MM.1S (cell line): ENCODE data around the gene SLC5A8.

Source experiments
- CTCF ChIP-seq: fragments of 300-600 bp; sonication (generic); IDR thresholded peaks from 2 replicates; pipeline ENCODE4 v1.5.1; 2016; ENCODE audit warnings: antibody characterized with exemption, low read length, mixed read lengths
- EZH2 ChIP-seq: fragments of 300-600 bp; sonication (generic); optimal IDR thresholded peaks from 2 replicates; pipeline ENCODE3; 2017; ENCODE audit warnings: low read depth, mild to moderate bottlenecking, antibody characterized with exemption, low read length, mixed read lengths

- no peak for TF ChIP-seq CTCF
- TF ChIP-seq EZH2, result no peak
These were observed 6.8 kb upstream of the SLC5A8 start for GRCh38 chr12:101216810-101217209.
